ENCODE results near the gene TNFRSF13B.

The TNFRSF13B gene

DNA sequence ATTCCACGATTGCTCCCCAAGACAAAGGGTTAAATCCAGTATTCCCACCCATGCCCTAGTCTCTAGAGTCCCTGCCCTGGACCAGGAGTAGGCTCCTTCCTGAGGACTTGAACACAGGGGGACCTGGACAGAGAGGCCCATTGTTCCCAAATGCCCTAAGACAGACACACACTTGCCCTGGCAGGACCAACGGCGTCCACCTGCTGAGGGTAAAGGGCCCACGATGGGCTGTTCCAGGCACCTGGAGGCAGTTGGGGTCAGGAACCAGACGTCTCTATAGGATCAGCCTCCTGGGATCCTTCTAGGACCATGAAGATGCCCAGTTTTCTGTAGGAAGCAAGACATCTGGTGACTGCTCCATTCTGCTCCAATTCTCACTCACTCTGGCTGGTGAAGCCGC, 39.3 kb downstream of the TNFRSF13B start:
- no peak overlapping the region for H3K4me3 ChIP-seq (ENCODE audit: low read length)
- DNase-seq (ENCODE audit: low read depth, low spot score): no peak

DNA sequence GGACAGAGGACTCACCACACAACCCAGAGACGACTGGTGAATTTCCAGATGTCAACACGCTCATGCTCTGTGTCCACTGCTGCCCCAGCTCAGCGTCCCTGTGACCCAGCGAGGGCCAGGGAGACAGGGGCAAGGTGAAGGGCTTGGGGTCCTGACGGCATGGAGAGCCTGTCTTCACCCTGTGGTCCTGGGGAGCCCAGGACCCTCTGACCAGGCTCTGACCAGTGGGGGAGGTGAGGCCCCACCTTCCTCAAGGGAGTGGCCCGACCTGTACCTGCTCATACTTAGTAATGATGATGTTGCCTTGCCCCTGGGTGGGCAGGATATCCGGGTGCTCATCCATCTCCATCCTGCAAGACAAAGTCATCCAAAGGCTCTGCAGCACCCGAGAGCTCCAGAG, 39.8 kb downstream of the TNFRSF13B start:
- no peak overlapping the region for H3K4me3 ChIP-seq (ENCODE audit: low read length)
- DNase-seq (ENCODE audit: low read depth, low spot score): no peak

DNA sequence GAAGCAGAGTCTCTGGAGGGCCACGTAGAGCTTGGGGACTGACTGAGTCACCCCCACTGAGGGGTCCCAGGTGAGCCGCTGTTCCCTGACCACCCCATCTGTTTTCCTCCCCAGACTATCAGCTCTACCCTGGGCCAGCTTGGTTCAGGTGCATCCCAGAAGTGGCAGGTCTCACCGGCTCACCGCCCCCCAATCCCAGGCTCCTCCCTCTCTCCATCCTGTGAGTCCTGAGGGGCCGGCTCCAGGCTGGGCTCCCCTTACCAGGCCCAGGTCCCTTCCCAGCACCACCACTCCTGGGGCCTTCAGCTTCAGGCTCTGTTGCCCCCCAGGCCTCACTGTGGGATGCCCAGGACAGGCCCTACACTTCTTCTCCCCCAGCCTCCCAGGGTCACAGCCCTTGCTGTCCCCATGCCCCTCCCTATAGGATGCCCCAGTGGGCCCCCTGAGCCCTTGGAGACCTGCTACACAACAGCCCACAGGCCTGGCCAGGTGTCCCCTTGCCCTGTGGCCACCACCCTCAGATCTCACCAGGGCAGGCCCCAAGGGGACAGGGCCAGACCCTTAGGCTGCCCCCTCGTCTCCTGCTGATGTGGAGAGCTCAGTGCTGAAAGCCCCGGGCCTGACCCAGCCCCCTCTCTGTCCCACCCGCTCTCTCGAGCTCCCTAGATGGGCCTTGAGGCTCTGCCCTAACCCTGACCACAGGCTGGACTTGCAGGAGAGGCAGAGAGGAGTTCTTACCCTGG, 40.4 kb downstream of the TNFRSF13B start:
- no peak overlapping the region for H3K4me3 ChIP-seq (ENCODE audit: low read length)
- no peak for DNase-seq (ENCODE audit: low read depth, low spot score)

DNA sequence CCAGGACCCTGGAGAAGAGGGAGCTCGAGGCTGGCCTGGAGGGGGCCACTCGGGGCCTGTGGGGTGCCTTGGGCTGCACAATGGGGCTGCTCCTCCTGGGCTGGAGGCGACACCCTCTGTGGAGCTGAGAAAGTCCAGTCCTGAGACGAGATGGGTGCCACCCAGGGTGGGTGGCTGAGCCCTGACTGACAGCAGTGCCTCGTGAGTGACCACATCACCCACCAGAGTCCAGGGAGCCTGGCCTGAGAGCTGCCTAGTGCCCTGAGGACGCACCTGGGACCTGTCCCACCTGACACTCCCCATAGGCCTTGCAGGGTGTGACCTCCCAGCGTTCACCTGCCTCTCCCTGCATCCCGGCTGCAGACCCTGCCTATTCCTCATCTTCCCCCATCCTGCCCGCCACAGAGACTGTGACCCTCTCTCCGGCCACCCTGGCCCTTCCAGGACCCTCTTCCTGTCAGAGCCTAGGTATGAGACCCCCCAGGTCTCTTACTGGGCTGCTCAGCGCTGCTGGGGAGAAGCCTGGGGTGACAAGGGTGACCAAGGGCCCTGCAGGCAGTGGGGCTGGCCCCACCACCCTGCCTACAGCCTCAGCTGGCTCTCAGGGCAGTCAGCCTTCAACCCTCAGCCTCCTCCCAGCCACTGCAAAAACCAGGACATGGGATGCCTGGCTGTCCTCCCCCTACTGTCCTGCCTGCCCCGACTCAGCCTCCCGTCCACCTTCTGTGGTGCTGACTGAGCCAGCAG, 41.2 kb downstream of the TNFRSF13B start:
- no peak overlapping the region for H3K4me3 ChIP-seq (ENCODE audit: low read length)
- no peak for DNase-seq (ENCODE audit: low read depth, low spot score)

DNA sequence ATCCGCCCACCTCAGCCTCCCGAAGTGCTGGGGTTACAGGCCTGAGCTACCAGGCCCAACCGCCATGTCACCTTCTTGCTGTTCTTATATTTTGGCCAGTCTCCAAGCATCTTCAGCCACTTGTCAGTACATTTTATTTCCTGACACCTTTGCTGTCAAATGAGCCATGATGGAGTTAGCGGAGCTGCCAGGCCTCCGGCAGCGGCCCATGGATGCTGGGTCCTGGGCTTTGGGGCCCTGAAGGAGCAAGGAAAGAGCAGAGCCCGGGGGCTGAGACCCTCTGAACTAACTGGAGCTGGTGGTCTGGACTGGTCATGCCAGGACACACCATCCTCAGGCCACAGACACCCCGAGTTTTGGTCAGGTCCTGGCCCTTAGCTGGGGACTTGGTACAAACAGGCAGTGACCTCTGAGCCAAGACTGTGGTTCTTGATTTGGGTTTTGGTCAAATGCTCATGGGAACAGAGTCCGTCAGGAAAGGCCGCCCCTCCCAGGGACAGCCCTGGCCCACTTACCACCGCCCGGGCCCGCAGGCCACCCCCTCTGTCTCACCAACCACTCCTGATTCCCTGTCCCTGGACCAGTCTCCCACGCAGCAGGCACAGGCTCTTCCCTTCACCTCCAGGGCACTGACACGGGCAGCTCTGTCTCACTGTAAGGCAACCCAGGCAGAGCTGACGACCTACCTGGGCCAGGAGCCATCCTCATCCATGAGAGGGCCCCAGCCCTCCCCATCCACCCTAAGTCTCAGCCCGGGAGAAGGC, 42.0 kb downstream of the TNFRSF13B start:
- no peak for DNase-seq (ENCODE audit: low read depth, low spot score)
- H3K4me3 ChIP-seq (ENCODE audit: low read length): no peak overlapping the region

DNA sequence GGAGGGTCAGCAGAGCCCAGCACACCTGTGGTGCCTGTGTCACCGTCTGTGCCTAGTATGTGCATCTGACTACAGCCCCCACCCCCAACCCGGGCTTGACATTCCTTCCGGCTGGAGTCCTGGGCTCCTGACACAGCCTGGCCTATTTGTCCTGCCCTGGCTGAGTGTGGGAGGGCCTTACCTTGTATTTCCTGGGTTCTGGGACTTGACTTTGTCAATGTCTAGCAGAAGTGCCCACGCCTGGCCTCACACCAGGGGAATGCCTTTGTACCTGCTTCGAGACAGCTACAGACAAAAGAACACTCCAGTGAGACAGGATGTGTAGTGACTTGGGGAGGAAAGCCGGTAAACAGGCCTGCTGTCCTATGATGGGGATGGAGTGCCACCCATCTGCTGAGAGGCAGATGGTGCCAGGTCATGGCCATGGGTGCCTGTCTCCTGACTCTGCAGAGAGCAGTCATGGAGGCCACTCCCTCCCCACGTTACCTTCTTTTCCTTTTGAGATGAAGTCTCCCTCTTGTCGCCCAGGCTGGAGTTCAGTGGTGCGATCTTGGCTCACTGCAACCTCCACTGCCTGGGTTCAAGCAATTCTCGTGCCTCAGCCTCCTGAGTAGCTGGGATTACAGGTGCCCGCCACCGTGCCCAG, 42.8 kb downstream of the TNFRSF13B start:
- DNase-seq (ENCODE audit: low read depth, low spot score): no peak

DNA sequence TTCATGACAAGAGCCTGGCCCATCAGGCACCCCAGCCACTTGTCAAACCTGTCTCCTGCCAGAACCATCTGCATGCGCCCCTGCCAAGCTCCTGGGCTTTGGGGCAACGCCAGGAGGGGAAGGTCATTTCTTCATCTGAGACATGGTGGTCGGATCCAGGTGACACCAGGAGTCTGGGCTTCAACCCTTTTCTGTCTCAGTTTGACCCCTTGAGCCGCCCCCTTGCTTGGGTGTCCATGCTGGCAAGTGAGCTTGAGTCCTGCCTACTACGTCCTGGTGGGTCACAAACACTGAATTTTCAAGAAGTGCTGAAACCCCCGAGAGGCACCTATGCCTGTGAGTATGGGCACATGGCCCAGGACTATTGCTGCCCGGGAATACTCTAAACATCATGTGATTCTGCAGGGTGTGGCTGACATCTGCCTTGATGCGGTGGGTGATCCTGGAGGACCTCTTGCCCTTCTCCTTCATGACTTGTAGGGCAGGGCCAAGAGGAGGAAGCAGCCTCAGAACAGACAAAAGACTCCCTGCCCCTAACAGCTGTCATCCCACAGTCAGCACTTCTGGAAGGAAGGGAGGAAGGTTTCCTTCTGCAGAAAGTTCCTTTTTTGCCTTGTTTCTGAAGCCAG, 43.4 kb downstream of the TNFRSF13B start:
- DNase-seq (ENCODE audit: low read depth, low spot score): no peak
- H3K4me3 ChIP-seq (ENCODE audit: low read length): no peak overlapping the region

More for the DNA sequence above, 42.8 kb downstream of the TNFRSF13B start:
- no peak overlapping the region for H3K4me3 ChIP-seq (ENCODE audit: low read length)

DNA sequence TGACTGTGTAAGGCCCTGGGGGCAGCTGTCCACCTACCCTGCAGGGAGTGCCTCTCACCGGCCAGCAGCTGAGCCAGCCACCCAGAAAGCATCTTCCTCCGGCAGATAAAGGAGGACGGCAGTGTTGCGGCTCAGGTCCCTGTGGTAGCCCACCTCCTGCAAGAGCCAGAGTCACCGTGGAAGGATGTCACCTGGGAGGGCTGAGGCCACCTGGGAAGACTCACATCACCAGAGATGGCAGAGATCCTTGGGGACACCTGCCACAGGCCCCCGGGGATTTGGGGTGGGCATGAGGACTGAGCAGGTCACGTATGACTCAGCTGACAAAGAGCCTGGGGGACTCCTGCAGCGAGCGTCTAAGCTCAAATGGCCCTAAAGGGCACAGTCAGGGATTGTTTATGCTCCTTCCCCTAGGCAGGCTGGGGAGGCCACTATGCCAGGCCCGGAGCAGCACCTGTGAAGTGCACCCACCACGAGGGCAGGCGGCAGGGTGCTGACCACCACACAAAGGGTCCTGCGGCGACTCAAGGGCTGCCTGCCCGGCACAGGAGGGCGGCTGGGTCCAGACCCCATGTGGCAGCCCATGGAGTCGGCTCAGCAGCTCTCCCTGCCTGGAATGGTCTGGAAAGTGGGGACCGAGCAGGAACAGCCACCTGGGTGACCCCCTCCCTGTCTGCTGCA, 44.1 kb downstream of the TNFRSF13B start:
- DNase-seq (ENCODE audit: low read depth, low spot score): no peak
- H3K4me3 ChIP-seq (ENCODE audit: low read length): no peak overlapping the region

DNA sequence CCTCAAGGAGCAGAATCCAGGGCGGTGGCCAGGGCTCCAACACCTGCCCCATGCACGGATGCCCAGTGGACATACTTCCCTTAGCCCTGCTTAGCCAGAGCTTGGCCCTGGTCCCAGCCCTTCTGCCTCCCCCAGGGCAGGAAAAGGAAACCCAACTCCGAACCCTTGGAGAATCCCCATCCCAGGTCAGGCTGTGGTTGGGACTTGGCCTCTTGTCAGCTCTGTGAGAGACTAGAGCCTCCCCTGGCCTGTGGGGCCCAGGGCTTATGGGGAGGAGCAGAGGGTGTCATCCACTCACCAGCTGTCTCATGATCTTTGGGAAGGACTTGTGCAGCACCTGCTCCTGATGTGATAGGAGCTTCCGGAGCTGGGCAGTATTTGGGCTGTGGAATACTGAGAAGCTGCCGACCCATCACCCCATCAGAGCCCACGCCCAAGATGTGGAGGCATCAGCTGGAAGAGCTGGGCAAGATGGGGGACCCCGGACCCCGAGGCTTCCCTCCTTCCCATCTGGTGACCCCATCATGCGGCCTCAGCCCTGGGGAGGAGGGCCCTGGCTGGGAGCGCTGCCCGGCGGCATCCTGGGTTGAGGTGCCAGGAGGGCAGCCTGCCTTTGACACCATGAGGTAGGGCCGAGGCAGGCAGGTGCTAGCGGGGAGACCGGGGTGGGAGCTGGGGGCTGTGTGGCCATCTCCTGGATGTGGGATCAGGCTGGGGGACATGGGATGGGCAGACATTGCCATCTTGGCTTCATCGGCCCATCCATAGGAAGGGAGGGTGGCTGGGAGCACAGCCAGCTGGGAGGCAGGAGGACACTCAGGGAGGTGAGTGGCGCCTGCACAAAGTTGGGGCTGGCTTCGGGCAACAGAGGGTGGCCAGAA, 45.1 kb downstream of the TNFRSF13B start:
- DNase-seq (ENCODE audit: low read depth, low spot score): no peak
- H3K4me3 ChIP-seq (ENCODE audit: low read length): no peak overlapping the region

DNA sequence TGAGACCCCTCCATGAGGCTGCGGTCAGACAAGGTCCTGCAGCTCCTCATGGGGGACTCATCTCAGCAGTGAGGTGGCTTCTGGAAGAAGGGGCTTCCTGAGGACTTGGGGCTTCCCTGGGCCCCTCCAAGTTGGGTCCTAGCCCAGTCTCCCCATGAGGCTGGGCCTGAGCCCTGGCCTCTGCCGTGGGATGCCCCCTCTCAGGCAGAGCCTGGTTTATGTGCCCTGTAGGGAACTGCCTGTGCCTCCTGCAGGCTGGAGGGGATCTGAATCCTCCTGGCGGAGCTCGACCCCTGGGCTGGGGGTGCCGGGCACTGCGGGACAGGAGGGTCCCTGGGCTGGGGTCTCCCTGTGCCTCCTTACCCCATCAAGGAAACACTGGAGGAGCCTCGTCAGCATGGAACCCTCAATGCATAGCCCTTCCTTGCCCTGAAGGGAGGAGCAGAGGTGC, 45.8 kb downstream of the TNFRSF13B start:
- no peak for DNase-seq (ENCODE audit: low read depth, low spot score)

DNA sequence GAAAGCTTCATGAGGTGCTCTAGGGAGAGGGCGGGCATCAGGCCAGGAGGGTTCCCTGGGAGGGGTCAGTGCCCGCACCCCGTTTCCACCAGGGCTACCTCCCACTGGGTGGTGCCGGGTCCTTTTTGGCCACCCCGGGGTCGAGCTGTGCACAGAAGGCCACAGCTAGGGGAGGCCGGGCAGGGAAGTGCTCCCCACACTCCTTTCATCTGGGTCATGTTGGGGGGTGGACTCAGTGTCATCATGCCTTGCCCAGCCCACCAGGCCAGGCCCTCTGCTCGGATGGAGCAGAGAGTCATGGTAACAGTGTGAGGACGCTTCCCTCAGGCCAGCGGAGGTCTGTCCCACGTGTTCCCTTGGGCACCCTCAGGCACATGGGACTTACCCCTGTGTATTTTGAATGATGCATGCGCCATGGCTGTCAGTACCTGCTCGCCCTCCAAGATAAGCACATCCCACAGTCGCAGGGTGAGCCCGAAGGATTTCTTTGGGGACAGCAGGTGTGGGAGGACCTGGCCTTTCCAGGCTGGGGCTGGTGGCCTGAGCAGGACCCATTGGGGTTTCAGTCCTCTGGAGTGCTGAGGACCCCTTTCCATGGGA, 46.4 kb downstream of the TNFRSF13B start:
- DNase-seq (ENCODE audit: low read depth, low spot score): no peak
- H3K4me3 ChIP-seq (ENCODE audit: low read length): no peak overlapping the region

More for the DNA sequence above, 45.8 kb downstream of the TNFRSF13B start:
- H3K4me3 ChIP-seq (ENCODE audit: low read length): no peak overlapping the region

DNA sequence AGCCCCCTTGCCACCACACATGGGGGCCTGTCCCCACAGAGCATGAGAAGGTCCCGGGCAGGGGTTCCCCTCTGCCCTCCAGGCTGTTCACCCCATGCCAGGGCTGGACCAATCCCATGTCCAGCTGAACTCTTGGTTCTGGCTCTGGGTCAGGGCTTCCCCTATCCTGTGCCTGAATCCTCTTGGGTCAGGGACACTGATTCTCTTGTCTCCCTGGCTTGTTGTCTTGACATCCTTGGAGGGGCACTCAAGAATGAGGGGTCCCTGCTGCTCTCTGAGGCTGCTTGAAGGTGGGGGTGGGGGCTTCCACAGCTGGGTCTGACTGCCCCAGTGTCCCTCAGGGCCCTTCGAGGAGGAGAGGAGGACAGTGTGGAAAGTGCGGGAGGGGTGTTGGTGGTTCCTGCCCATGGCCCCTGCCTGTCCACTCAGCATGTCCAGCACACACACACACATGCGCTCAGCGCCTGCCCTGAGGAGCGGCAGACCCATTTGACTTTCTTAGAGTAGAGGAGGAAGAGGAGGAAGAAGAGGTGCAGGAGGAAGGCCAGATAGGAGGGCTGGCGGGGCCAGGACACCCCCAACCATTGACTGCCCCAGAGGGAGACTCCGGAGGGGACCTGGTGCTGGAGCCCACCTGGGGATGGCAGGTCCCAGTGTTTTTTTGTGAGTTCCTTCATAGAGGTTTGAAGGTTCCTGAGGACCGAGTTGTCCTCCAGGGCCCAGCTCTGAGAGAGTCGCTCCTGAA, 47.0 kb downstream of the TNFRSF13B start:
- H3K4me3 ChIP-seq (ENCODE audit: low read length): no peak overlapping the region
- no peak for DNase-seq (ENCODE audit: low read depth, low spot score)

DNA sequence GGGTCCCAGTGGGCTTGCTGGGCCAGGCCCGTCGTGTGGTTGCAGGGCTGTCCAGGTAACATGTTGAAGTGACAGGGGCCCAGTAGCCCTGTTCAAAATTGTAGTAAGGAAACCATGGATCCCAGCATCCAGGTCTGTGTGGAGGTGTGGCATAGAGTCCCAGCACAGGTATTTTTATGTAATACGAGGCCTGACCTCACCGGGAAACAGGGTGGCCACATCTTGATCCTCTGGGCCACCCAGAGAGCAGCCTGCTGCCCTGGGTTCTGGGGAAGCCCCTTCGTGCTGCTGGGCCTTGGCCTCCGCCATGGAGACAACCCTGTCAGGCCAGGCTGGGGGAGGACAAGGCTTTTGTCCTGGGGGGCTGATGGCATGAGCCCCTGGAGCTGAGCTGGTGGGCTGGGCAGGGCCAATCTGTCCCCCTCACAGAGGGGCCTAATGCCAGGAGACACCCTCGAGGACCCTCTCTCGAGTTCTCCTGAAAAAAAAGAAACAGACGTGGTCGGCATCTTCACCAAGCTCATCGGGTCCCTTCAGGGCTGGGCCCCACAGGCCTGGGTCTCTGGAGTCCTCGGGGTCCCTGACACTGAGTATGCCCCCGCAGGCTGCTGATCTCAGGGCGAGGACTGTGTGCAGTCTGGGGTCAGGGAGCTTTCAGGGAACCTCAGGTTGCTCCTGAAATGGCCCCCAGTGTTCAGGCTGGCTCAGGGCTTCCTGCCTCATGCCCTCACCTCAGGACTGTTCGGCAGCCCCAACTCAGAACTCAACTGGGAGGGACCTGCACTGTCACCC, 47.8 kb downstream of the TNFRSF13B start:
- DNase-seq (ENCODE audit: low read depth, low spot score): no peak
- H3K4me3 ChIP-seq (ENCODE audit: low read length): no peak overlapping the region

DNA sequence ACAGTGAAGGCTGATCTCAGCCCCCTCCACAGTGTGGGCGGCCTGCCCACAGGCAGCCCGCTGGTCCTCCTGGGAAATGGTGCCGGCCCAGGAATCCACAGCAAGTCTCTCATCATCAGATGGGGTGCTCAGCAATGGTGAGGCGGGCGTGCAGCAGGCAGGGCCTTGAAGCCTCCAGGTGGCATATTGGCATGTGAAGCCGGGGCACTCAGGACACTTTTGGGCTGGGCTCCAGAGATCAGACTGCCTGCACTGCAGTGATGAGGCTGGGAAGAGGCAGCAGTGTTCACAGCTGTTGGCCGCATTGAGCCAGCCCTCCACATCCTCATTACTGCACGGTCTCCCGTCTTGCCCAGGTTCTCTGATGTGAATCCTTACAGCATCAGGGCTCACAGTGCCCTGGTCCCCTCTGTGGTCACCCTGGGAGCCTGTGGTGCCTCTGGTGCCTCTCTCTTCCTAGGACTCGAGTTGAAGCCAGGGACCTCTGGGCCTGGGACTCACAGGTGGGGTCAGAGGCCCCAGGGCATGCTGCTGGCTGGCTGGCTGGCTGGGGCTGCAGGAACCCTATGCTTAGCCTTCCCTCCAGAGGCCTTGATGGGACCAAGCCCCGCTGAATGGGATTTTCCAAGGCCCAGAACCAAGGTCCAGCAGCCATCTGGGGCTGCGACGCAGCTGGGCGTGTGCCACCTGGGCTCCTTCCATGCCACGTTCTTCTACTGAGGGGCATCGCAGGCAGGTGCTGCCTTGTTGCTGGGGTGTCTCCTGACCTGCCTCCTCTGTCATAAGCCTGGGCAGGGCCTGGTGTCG, 48.6 kb downstream of the TNFRSF13B start:
- no peak overlapping the region for H3K4me3 ChIP-seq (ENCODE audit: low read length)
- DNase-seq (ENCODE audit: low read depth, low spot score): no peak

Measured in Jurkat, Clone E6-1 (cell line).